HepG2 (cell line): Measurements from ENCODE around the gene TCEA3. TPM values are rescaled to one million over a fixed set of nuclear protein-coding genes. Genes with fewer than 3 reads are reported as not detected.

Experiments used
- DR1 ChIP-seq: sonication (generic); formaldehyde crosslinking; IDR thresholded peaks from 2 replicates; pipeline ENCODE4 v1.8.0; 2021; ENCODE audit warnings: mild to moderate bottlenecking, missing genetic modification reagents, inconsistent platforms
- FOXM1 ChIP-seq: sonication (generic); formaldehyde crosslinking; IDR thresholded peaks from 2 replicates; pipeline ENCODE4 v1.5.0; 2020; ENCODE audit warnings: missing genetic modification reagents
- HIVEP1 ChIP-seq: sonication (generic); formaldehyde crosslinking; IDR thresholded peaks from 2 replicates; pipeline ENCODE4 v1.4.0; 2020; ENCODE audit warnings: mild to moderate bottlenecking, missing genetic modification reagents
- IRX3 ChIP-seq: sonication (generic); formaldehyde crosslinking; IDR thresholded peaks from 2 replicates; pipeline ENCODE4 v1.8.1; 2023; ENCODE audit warnings: mild to moderate bottlenecking, low read depth, missing genetic modification reagents, borderline replicate concordance
- NR1H2 ChIP-seq: sonication (generic); formaldehyde crosslinking; IDR thresholded peaks from 2 replicates; pipeline ENCODE4 v1.8.1; 2022; ENCODE audit warnings: low read depth, missing genetic modification reagents, borderline replicate concordance
- NR2F6 ChIP-seq, 2 experiments: IDR thresholded peaks; 2 replicates each; pipeline ENCODE4 v1.6.1; 2016; ENCODE audit warnings: antibody characterized with exemption in 1 of 2, mild to moderate bottlenecking in 1 of 2
- RBFOX2 ChIP-seq: fragments of 200-400 bp; formaldehyde crosslinking; IDR thresholded peaks from 2 replicates; pipeline ENCODE4 v1.6.1; 2017; ENCODE audit warnings: low read depth, mild to moderate bottlenecking, low read length
- RFX5 ChIP-seq: IDR thresholded peaks from 2 replicates; pipeline ENCODE4 v1.6.1; 2011; ENCODE audit warnings: low read depth, low read length, improper control_type of control experiment
- SIN3A ChIP-seq: IDR thresholded peaks from 2 replicates; pipeline ENCODE4 v1.6.1; 2011; ENCODE audit warnings: low read depth, mild to moderate bottlenecking, control low read depth, low read length, borderline replicate concordance
- TBL1XR1 ChIP-seq: fragments of 150-350 bp; IDR thresholded peaks from 2 replicates; pipeline ENCODE4 v1.6.1; 2014; ENCODE audit warnings: borderline replicate concordance, low read length; ENCODE audit not compliant: partially characterized antibody
- ZNF460 ChIP-seq: sonication (generic); formaldehyde crosslinking; IDR thresholded peaks from 2 replicates; pipeline ENCODE4 v1.5.1; 2020; ENCODE audit warnings: missing genetic modification reagents, mild to moderate bottlenecking, borderline replicate concordance
- ZNF619 ChIP-seq: sonication (generic); formaldehyde crosslinking; IDR thresholded peaks from 2 replicates; pipeline ENCODE4 v1.4.0; 2020; ENCODE audit warnings: mild to moderate bottlenecking, missing genetic modification reagents
- polyA plus RNA-seq, 8 experiments: library from polyadenylated mRNA; depleted of rRNA in 3 of 8; stranded (reverse) in 7 of 8; unstranded in 1 of 8; fragments of >200 nt; fragmentation: Illumina TruSeq in 4 of 8; extraction: Trizol in 4 of 8; gene quantifications; 2 replicates each; pipeline versions ENCODE4 v1.2.1 to v1.2.3, GENCODE V29; 2011 to 2016; ENCODE audit warnings: low read depth in 4 of 8, missing spikeins in 1 of 8, mixed read lengths in 1 of 8; ENCODE audit not compliant: insufficient read depth in 1 of 8
- total RNA-seq, 5 experiments: library from RNA; depleted of rRNA; stranded (reverse); fragments of >200 nt; fragmentation: Illumina TruSeq; extraction: Trizol; gene quantifications; 2 replicates each; pipeline ENCODE4 v1.2.3, GENCODE V29; 2016; ENCODE audit warnings: low read depth in 1 of 5
- TF ChIP-seq, protein P1 (sequence below): sonication (generic); formaldehyde crosslinking; IDR thresholded peaks from 2 replicates; pipeline ENCODE4 v1.5.1; 2020; ENCODE audit warnings: mild to moderate bottlenecking, missing genetic modification reagents, moderate library complexity
- TF ChIP-seq, protein P2 (sequence below): sonication (generic); formaldehyde crosslinking; conservative IDR thresholded peaks from 2 replicates; pipeline ENCODE4 v1.4.0; 2020; ENCODE audit warnings: missing genetic modification reagents
- TF ChIP-seq, protein P3 (sequence below): sonication (generic); formaldehyde crosslinking; IDR thresholded peaks from 2 replicates; pipeline ENCODE4 v1.4.0; 2020; ENCODE audit warnings: missing genetic modification reagents
- TF ChIP-seq, protein P4 (sequence below): sonication (generic); formaldehyde crosslinking; IDR thresholded peaks from 2 replicates; pipeline ENCODE4 v1.4.0; 2020; ENCODE audit warnings: missing genetic modification reagents, mild to moderate bottlenecking, borderline replicate concordance
- TF ChIP-seq, protein P5 (sequence below): IDR thresholded peaks from 2 replicates; pipeline ENCODE4 v1.6.1; 2018; ENCODE audit warnings: missing genetic modification reagents
- TF ChIP-seq, protein P6 (sequence below): sonication (generic); formaldehyde crosslinking; IDR thresholded peaks from 2 replicates; pipeline ENCODE4 v1.4.0; 2020; ENCODE audit warnings: mild to moderate bottlenecking, missing genetic modification reagents, borderline replicate concordance

The TCEA3 gene
- total and polyA plus RNA-seq, 2 of the 13 experiments (the other 11 are each of a cell fraction or from before 2014, with no cell fraction given) = 55.5 to 84.6 TPM

DNA sequence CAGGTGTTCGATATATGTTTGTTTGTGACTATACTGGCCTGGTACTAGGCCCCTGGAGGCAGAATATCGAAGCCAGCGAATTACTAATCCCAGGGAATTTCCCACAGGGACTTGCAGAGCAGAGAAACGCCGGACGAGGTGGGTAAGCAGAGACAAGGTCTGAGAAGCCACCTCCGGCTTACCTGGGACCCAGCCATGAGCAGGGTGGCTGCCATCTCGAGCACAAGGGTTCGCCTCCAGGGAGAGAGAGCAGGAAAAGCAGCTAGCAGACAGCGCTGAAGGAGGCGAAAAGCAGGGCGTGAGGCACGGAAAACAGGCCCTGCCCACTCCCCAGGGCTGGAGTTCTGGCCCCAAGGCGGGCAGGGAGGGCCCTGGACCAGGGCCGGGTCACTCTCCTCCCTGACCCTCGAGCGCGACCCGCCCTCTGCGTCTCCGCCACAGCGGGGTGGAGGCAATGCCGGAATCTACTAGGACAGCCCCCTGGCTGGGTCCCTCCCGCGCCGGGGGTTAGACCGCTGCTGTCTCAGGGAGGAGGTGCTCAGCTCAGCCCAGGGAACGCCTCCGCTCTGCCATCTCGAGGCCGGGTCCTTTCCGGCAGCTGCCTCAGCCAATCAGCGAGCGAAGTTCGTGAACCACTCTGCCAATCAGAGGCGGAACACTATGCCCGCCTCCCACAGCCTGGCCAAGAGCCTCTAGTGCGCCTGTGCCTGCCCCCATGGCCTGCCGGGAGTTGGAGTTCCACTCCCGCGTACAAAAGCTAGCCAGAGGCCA, 56.6 kb downstream of the TCEA3 start (continued):
- TF ChIP-seq, protein P1, sequence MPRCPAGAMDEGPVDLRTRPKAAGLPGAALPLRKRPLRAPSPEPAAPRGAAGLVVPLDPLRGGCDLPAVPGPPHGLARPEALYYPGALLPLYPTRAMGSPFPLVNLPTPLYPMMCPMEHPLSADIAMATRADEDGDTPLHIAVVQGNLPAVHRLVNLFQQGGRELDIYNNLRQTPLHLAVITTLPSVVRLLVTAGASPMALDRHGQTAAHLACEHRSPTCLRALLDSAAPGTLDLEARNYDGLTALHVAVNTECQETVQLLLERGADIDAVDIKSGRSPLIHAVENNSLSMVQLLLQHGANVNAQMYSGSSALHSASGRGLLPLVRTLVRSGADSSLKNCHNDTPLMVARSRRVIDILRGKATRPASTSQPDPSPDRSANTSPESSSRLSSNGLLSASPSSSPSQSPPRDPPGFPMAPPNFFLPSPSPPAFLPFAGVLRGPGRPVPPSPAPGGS (CRISPR knock-in tag) = 0 out of 2 replicates have a peak, but pooled peaks have one; percentile 13
- TF ChIP-seq, protein P2, sequence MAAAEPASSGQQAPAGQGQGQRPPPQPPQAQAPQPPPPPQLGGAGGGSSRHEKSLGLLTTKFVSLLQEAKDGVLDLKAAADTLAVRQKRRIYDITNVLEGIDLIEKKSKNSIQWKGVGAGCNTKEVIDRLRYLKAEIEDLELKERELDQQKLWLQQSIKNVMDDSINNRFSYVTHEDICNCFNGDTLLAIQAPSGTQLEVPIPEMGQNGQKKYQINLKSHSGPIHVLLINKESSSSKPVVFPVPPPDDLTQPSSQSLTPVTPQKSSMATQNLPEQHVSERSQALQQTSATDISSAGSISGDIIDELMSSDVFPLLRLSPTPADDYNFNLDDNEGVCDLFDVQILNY (CRISPR knock-in tag) = no peak
- TF ChIP-seq NR2F6 (IDR thresholded peaks at IDR 0.05) (peak; percentile 73), NR2F6 (CRISPR knock-in tag; IDR thresholded peaks at IDR 0.05) (peak; percentile 84), RFX5 (no peak), RBFOX2 (peak; percentile 28; the same call in 1 of the 2 replicates), IRX3 (CRISPR knock-in tag) (no peak), TBL1XR1 (no peak), SIN3A (peak; percentile 87; the same call in 1 of the 2 replicates), NR1H2 (CRISPR knock-in tag) (no peak), DR1 (CRISPR knock-in tag) (no peak), HIVEP1 (0 out of 2 replicates have a peak, but pooled peaks have one; percentile 36), ZNF460 (CRISPR knock-in tag) (no peak), FOXM1 (peak; percentile 44; the same call in 1 of the 2 replicates), ZNF619 (no peak)
- TF ChIP-seq, protein P3, sequence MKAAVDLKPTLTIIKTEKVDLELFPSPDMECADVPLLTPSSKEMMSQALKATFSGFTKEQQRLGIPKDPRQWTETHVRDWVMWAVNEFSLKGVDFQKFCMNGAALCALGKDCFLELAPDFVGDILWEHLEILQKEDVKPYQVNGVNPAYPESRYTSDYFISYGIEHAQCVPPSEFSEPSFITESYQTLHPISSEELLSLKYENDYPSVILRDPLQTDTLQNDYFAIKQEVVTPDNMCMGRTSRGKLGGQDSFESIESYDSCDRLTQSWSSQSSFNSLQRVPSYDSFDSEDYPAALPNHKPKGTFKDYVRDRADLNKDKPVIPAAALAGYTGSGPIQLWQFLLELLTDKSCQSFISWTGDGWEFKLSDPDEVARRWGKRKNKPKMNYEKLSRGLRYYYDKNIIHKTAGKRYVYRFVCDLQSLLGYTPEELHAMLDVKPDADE (CRISPR knock-in tag) = 0 out of 2 replicates have a peak, but pooled peaks have one; percentile 37
- TF ChIP-seq, protein P4, sequence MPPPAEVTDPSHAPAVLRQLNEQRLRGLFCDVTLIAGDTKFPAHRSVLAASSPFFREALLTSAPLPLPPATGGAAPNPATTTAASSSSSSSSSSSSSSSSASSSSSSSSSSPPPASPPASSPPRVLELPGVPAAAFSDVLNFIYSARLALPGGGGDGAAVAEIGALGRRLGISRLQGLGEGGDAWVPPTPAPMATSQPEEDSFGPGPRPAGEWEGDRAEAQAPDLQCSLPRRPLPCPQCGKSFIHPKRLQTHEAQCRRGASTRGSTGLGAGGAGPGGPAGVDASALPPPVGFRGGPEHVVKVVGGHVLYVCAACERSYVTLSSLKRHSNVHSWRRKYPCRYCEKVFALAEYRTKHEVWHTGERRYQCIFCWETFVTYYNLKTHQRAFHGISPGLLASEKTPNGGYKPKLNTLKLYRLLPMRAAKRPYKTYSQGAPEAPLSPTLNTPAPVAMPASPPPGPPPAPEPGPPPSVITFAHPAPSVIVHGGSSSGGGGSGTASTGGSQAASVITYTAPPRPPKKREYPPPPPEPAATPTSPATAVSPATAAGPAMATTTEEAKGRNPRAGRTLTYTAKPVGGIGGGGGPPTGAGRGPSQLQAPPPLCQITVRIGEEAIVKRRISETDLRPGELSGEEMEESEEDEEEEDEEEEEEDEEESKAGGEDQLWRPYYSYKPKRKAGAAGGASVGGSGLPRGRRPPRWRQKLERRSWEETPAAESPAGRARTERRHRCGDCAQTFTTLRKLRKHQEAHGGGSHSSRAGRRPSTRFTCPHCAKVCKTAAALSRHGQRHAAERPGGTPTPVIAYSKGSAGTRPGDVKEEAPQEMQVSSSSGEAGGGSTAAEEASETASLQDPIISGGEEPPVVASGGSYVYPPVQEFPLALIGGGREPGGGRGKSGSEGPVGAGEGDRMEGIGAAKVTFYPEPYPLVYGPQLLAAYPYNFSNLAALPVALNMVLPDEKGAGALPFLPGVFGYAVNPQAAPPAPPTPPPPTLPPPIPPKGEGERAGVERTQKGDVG (CRISPR knock-in tag) = no peak; the same call in 1 of the 2 replicates
- TF ChIP-seq, protein P5, sequence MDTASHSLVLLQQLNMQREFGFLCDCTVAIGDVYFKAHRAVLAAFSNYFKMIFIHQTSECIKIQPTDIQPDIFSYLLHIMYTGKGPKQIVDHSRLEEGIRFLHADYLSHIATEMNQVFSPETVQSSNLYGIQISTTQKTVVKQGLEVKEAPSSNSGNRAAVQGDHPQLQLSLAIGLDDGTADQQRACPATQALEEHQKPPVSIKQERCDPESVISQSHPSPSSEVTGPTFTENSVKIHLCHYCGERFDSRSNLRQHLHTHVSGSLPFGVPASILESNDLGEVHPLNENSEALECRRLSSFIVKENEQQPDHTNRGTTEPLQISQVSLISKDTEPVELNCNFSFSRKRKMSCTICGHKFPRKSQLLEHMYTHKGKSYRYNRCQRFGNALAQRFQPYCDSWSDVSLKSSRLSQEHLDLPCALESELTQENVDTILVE (CRISPR knock-in tag) = 0 out of 2 replicates have a peak, but pooled peaks have one; percentile 13
- TF ChIP-seq, protein P6, sequence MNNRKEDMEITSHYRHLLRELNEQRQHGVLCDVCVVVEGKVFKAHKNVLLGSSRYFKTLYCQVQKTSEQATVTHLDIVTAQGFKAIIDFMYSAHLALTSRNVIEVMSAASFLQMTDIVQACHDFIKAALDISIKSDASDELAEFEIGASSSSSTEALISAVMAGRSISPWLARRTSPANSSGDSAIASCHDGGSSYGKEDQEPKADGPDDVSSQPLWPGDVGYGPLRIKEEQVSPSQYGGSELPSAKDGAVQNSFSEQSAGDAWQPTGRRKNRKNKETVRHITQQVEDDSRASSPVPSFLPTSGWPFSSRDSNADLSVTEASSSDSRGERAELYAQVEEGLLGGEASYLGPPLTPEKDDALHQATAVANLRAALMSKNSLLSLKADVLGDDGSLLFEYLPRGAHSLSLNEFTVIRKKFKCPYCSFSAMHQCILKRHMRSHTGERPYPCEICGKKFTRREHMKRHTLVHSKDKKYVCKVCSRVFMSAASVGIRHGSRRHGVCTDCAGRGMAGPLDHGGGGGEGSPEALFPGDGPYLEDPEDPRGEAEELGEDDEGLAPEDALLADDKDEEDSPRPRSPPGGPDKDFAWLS (CRISPR knock-in tag) = no peak
